ENCODE results near the gene PRPF19.

PRPF19 gene

DNA sequence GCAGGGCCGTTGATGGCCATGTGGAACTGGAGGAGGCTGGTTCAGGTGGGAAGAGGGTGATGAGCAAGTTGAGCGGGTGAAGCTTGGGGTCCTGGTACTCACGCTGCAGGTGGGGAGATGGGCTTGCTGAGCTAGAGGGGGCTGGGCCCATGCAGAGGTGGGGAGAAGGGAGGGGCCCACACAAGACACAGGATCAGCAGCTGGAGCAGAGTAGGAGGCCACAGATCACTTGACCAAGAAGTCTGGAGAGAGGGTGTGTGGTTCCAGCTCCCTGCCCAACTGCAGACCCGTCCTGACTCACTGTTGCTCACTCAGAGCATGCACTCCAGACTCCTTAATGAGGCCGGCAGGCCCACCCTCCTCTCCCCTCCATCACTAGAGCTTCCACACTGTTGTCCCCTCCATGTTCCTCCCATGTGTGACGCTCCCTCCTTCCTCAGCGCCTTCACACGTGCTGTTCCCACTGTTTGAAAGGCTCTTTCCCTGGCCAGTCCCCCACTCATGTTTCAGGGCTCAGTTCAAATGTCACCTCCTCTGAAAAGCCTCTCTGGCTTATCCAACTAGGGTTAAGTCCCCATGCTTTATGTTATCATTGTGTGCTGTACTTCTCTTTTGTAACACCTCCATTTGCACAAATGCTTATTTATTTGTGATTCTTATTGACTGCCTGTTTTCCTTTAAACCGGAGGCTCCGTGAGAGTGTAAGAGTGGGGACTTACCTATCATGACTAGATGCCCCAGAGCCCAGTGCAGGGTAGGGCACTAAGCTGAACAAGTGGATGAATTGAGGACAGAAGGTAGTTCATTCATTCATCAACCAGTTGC, 62.1 kb downstream of the PRPF19 start:
- DNase-seq (ENCODE audit: low spot score): no peak

DNA sequence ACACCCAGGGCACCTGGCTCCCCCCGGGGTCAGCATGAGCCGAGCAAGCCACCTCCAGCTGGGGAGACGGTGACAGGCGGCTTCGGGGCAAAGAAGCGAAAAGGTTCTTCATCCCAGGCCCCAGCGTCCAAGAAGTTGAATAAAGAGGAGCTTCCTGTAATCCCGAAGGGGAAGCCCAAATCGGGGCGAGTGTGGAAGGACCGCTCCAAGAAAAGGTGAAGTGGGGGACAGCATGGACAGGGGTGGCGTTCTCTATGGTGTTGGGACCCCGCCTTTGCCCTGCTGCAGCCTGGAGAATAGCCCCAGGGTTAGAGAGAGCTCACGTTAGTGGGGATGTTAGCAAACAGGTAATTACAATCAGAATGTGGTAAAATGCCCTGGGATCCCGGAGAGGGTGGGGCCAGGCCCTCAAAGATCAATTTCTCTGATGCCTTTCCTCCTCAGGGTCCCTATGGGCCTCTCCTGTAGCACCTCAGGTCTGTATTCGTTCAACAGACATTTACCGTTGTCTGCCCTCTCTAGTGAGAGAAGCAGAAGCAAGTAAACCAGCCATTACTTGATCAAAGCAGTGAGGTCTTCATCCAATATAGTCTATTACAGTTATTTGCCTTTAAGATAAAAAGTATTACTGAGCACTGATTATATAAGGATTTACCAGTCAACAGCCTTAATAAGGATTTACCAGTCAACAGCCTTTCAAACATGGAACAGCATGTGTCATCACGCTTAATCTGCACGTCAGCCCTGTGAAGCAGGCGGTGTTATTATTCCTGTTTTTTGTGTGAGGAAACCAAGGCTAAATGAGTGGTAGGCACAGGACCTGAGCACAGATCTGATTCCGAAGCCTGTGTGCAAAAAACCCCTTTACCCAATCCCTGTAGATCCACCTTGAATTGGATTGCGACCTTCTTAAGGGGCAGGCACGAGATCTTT, 63.5 kb downstream of the PRPF19 start:
- DNase-seq (ENCODE audit: low spot score): no peak

DNA sequence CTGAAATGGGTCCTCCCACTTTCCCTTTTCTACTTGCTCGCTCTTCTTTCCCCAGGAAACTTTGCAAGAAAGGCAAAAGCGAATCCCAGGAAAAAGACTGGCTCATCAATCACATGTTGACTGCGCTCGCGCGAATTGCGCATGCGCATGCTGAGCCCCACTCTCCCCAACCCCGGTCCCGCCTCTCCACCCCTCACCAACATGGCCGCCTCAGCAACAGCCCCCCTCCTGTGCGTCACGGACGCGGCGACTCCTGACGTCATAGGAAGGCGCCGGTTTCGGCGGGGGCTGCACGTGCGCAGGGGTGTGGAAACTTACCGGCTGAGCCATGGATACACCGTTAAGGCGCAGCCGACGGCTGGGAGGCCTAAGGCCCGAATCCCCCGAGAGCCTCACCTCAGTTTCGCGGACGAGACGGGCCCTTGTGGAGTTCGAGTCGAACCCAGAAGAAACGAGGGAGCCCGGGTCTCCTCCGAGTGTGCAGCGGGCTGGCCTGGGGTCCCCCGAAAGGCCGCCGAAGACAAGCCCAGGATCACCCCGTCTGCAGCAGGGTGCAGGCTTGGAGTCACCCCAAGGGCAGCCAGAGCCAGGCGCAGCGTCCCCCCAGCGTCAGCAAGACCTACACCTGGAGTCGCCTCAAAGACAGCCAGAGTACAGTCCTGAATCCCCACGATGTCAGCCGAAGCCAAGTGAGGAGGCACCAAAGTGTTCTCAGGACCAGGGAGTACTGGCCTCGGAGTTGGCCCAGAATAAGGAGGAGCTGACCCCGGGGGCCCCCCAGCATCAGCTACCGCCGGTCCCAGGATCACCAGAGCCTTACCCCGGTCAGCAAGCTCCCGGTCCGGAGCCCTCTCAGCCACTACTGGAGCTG, 64.4 kb downstream of the PRPF19 start, which contains the start of gene CCDC86:
CCDC86 (plus strand) TSS at position 317 of the 871 bp plus-strand sequence; CDS start at position 329, 12 bp downstream.
- peak; percentile 94 for DNase-seq (ENCODE audit: low spot score)
